SK-N-SH (cell line): ENCODE measurements around the gene LDAF1. TPM values are rescaled to one million over a fixed set of nuclear protein-coding genes. Genes with fewer than 3 reads are reported as not detected.

Experiments
- CTCF ChIA-PET: fragments of 300-600, 350-600 bp; formaldehyde crosslinking; extraction: SDS; loops from one replicate; lab custom pipeline; 2021; lab: Yijun Ruan, JAX
- POLR2A ChIA-PET: fragments of 350-600 bp; sonication (Branson Sonifier 250); formaldehyde crosslinking; extraction: SDS; loops from one replicate; lab custom pipeline; 2020; ENCODE audit warnings: antibody characterized with exemption, inconsistent platforms; lab: Yijun Ruan, JAX
- DNase-seq: peaks from one replicate; pipeline ENCODE4 v3.0.0; 2012
- H2AFZ ChIP-seq: fragments of 200-600 bp; sonication (generic); 2 replicates; pipeline ENCODE4 v1.8.1; 2016; ENCODE audit warnings: antibody characterized with exemption, mild to moderate bottlenecking, low read depth
- H3F3A ChIP-seq: fragments of 200-600 bp; sonication (generic); replicated peaks from 2 replicates; pipeline ENCODE3; 2016; ENCODE audit warnings: antibody characterized with exemption, mild to moderate bottlenecking; ENCODE audit not compliant: insufficient read depth
- H3K27ac ChIP-seq, 2 experiments: fragments of 200-500 bp in 1 of 2; fragments of 200-600 bp in 1 of 2; sonication (Bioruptor generic) in 1 of 2; sonication (generic), shearing (Covaris generic) in 1 of 2; 2 replicates each; pipeline versions ENCODE4 v1.5.1 to v1.6.1; 2014 to 2016; ENCODE audit warnings: low read depth in 2 of 2, inconsistent platforms in 1 of 2, low read length in 1 of 2, mild to moderate bottlenecking in 1 of 2, mixed read lengths in 1 of 2
- H3K27me3 ChIP-seq: fragments of 200-600 bp; sonication (generic), shearing (Covaris generic); 2 replicates; pipeline ENCODE4 v1.6.1; 2016; ENCODE audit warnings: mixed run types; ENCODE audit not compliant: insufficient read depth
- H3K36me3 ChIP-seq, 2 experiments: fragments of 200-500 bp in 1 of 2; fragments of 200-600 bp in 1 of 2; sonication (Bioruptor generic) in 1 of 2; sonication (generic) in 1 of 2; replicated peaks in 1 of 2; 2 replicates each; pipeline versions ENCODE3 to v1.5.1; 2014 to 2016; ENCODE audit warnings: low read length in 1 of 2, mild to moderate bottlenecking in 1 of 2; ENCODE audit not compliant: insufficient read depth in 2 of 2, control insufficient read depth in 1 of 2
- H3K4me1 ChIP-seq, 2 experiments: fragments of 200-500 bp in 1 of 2; fragments of 200-600 bp in 1 of 2; sonication (Bioruptor generic) in 1 of 2; sonication (generic), shearing (Covaris generic) in 1 of 2; 2 replicates each; pipeline versions ENCODE4 v1.5.1 to v1.6.1; 2014 to 2016; ENCODE audit warnings: low read depth in 1 of 2, low read length in 1 of 2, mixed run types in 1 of 2; ENCODE audit not compliant: insufficient read depth in 2 of 2, control insufficient read depth in 1 of 2
- H3K4me2 ChIP-seq: fragments of 200-600 bp; sonication (generic), shearing (Covaris generic); 2 replicates; pipeline ENCODE4 v1.6.1; 2017; ENCODE audit warnings: mixed run types
- H3K4me3 ChIP-seq, 2 experiments: fragments of 200-500 bp in 1 of 2; fragments of 200-600 bp in 1 of 2; sonication (Bioruptor generic) in 1 of 2; sonication (generic), shearing (Covaris generic) in 1 of 2; 2 replicates each; pipeline versions ENCODE4 v1.5.1 to v1.8.1; 2014 to 2016; ENCODE audit warnings: low read depth in 2 of 2, inconsistent platforms in 1 of 2, low read length in 1 of 2, mild to moderate bottlenecking in 1 of 2, mixed read lengths in 1 of 2, moderate library complexity in 1 of 2
- H3K79me2 ChIP-seq: fragments of 200-600 bp; sonication (generic); 2 replicates; pipeline ENCODE4 v1.8.1; 2017; ENCODE audit warnings: mild to moderate bottlenecking; ENCODE audit not compliant: insufficient read depth
- H3K9ac ChIP-seq: fragments of 200-600 bp; sonication (generic); 2 replicates; pipeline ENCODE4 v1.6.1; 2017; ENCODE audit warnings: mixed run types
- H3K9me2 ChIP-seq: fragments of 200-600 bp; sonication (generic); 2 replicates; pipeline ENCODE4 v1.6.1; 2017; ENCODE audit warnings: mixed run types
- H3K9me3 ChIP-seq: fragments of 200-600 bp; sonication (generic); 2 replicates; pipeline ENCODE4 v1.6.1; 2017; ENCODE audit warnings: mixed run types, mild to moderate bottlenecking, moderate library complexity
- H4K20me1 ChIP-seq: fragments of 200-600 bp; sonication (generic); 2 replicates; pipeline ENCODE4 v1.6.1; 2017; ENCODE audit warnings: mild to moderate bottlenecking, mixed run types; ENCODE audit not compliant: insufficient read depth
- EZH2phosphoT487 ChIP-seq: fragments of 200-600 bp; sonication (generic); IDR thresholded peaks from 2 replicates; pipeline ENCODE4 v1.6.1; 2017; ENCODE audit warnings: low read depth, mixed run types, mild to moderate bottlenecking, antibody characterized with exemption, moderate library complexity, borderline replicate concordance
- GABPA ChIP-seq: IDR thresholded peaks from 2 replicates; pipeline ENCODE4 v1.4.0; 2012; ENCODE audit warnings: low read depth, mild to moderate bottlenecking
- JUND ChIP-seq: IDR thresholded peaks from 2 replicates; pipeline ENCODE4 v1.4.0; 2012
- MEF2A ChIP-seq: IDR thresholded peaks from 2 replicates; pipeline ENCODE4 v1.4.0; 2012; ENCODE audit warnings: low read depth, borderline replicate concordance
- PBX3 ChIP-seq: IDR thresholded peaks from 2 replicates; pipeline ENCODE4; 2012
- RCOR1 ChIP-seq: fragments of 150-350 bp; IDR thresholded peaks from 2 replicates; pipeline ENCODE4 v1.6.1; 2017; ENCODE audit warnings: antibody characterized with exemption, low read length
- RXRA ChIP-seq: IDR thresholded peaks from 2 replicates; pipeline ENCODE4 v1.4.0; 2012; ENCODE audit warnings: low read depth, mild to moderate bottlenecking, borderline replicate concordance
- SIN3A ChIP-seq: IDR thresholded peaks from 2 replicates; pipeline ENCODE4 v1.6.1; 2012; ENCODE audit warnings: low read depth, mild to moderate bottlenecking, low read length, moderate library complexity, borderline replicate concordance
- USF1 ChIP-seq: IDR thresholded peaks from 2 replicates; pipeline ENCODE4 v1.4.0; 2012; ENCODE audit warnings: low read depth, borderline replicate concordance
- WGBS: methylation state at CpG from one replicate; pipeline ENCODE4 v1.1.6; 2017; ENCODE audit warnings: low lambda C conversion rate; 5-methylcytosine and 5-hydroxymethylcytosine counted together
- polyA plus RNA-seq, 3 experiments: library from polyadenylated mRNA; depleted of rRNA; stranded (reverse); fragments of >200 nt; gene quantifications; 2 replicates each; pipeline ENCODE4 v1.2.3, GENCODE V29; 2012

The LDAF1 gene
- polyA plus RNA-seq, 1 of the 3 experiments (the other 2 are of a cell fraction), result 10.0 TPM

- H3K4me2 ChIP-seq, result no peak overlapping the region
- H3K79me2 ChIP-seq, result no peaks in the 10 kb centered on the region
- H3K27ac ChIP-seq, result no peak overlapping the region
- POLR2A ChIA-PET, result no interaction called here
- no peaks in the 10 kb centered on the region for H4K20me1 ChIP-seq
- H3F3A ChIP-seq, result no peaks in the 10 kb centered on the region
- CTCF ChIA-PET, result no interaction called here
- H2AFZ ChIP-seq, result no peak overlapping the region
- DNase-seq, result no peak
- no peaks in the 10 kb centered on the region for H3K9me3 ChIP-seq
- H3K9ac ChIP-seq, result no peak overlapping the region
- no peaks in the 10 kb centered on the region for H3K9me2 ChIP-seq
- no peaks in the 10 kb centered on the region for H3K36me3 ChIP-seq
- no peak for TF ChIP-seq GABPA
- no peak for TF ChIP-seq USF1
- TF ChIP-seq EZH2phosphoT487, result no peak
- no peak for TF ChIP-seq SIN3A
- no peak for TF ChIP-seq JUND
- TF ChIP-seq MEF2A, result no peak
- no peak for TF ChIP-seq RXRA
- H3K4me1 ChIP-seq, result no peaks in the 10 kb centered on the region
- H3K4me3 ChIP-seq, result no peak overlapping the region
- H3K27me3 ChIP-seq, result peaks cover 4% of the 10 kb centered on the region; the same call in 1 of the 2 replicates
Observed at GRCh38 chr16:21227866-21228265, 69.4 kb downstream of the LDAF1 start.

- no peaks in the 10 kb centered on the region for H3K36me3 ChIP-seq
- no peak overlapping the region for H3K9ac ChIP-seq
- no peaks in the 10 kb centered on the region for H3K4me1 ChIP-seq
- H4K20me1 ChIP-seq, result no peaks in the 10 kb centered on the region
- no peak overlapping the region for H3K4me3 ChIP-seq
- CTCF ChIA-PET, result interaction anchor here (0.8 to 0.9 kb wide), 2 partner anchors 11 to 47 kb away, joined by 3 read pairs; no protein-coding TSS in a partner anchor
- peaks cover 4% of the 10 kb centered on the region; the same call in 1 of the 2 replicates for H3K27me3 ChIP-seq
- TF ChIP-seq GABPA (no peak), PBX3 (no peak), RCOR1 (no peak)
- TF ChIP-seq, all 33 proteins: peak for 0
- no peak overlapping the region for H2AFZ ChIP-seq
- no peaks in the 10 kb centered on the region for H3K9me3 ChIP-seq
- no peaks in the 10 kb centered on the region for H3F3A ChIP-seq
- POLR2A ChIA-PET, result no interaction called here
- no peak for DNase-seq
- H3K79me2 ChIP-seq, result no peaks in the 10 kb centered on the region
- no peak overlapping the region for H3K27ac ChIP-seq
- no peaks in the 10 kb centered on the region for H3K9me2 ChIP-seq
- no peak overlapping the region for H3K4me2 ChIP-seq
- WGBS, result 30% methylated on average over 2 of the region's 2 CpGs
Observed at GRCh38 chr16:21228361-21228872, 69.9 kb downstream of the LDAF1 start.

Other genes with a start within 250 kb of the LDAF1 start
- gene DNAH3, start 7.8 kb upstream of the LDAF1 start, polyA plus RNA-seq (2012; rRNA removed), result not detected in 2 replicates
- gene ZP2, start 52.9 kb downstream of the LDAF1 start, polyA plus RNA-seq (2012; rRNA removed), result not detected in 2 replicates
- not detected in 2 replicates for gene ANKS4B, start 75.0 kb downstream of the LDAF1 start, polyA plus RNA-seq (2012; rRNA removed)
- 1.0 and 1.8 TPM in 2 replicates for gene CRYM, start 119.6 kb downstream of the LDAF1 start, polyA plus RNA-seq (2012; rRNA removed)